ENCODE measurements around the gene ZNF205.

Gene ZNF205

GRCh38 chr16:3158026-3158509 lies 45.7 kb downstream of the ZNF205 start:
- H3K9me2 ChIP-seq (ENCODE audit: low read depth, low read length): no peaks in the 10 kb centered on the region
- H2AFZ ChIP-seq (ENCODE audit: low read length): no peak overlapping the region

GRCh38 chr16:3158510-3159314 lies 46.3 kb downstream of the ZNF205 start:
- Histone ChIP-seq H3K9ac (ENCODE audit: low read length) (peak overlapping the region; percentile 66), H3K4me3 (ENCODE audit: low read depth, low read length, poor library complexity, severe bottlenecking) (peak overlapping the region; percentile 81), H3K9me3 (ENCODE audit: low read length) (no peaks in the 10 kb centered on the region), H4K20me1 (ENCODE audit: insufficient read depth, low read length) (no peaks in the 10 kb centered on the region), H2AFZ (ENCODE audit: low read length) (no peak overlapping the region), H3F3A (ENCODE audit: insufficient read depth, low read length) (peaks cover 8% of the 10 kb centered on the region; the same call in 1 of the 2 replicates), H3K27me3 (ENCODE audit: insufficient read depth, low read length) (no peaks in the 10 kb centered on the region), H3K9me2 (ENCODE audit: low read depth, low read length) (no peaks in the 10 kb centered on the region), H3K36me3 (ENCODE audit: insufficient read depth, low read length) (no peaks in the 10 kb centered on the region), H3K4me2 (ENCODE audit: low read length) (peak overlapping the region; percentile 76), H3K79me2 (ENCODE audit: insufficient read depth, low read length) (no peaks in the 10 kb centered on the region), H3K27ac (ENCODE audit: low read depth, low read length, poor library complexity, severe bottlenecking) (no peak overlapping the region), H3K4me1 (ENCODE audit: insufficient read depth, low read length, severe bottlenecking) (peaks cover 28% of the 10 kb centered on the region)
- no peak for TF ChIP-seq CTCF (IDR thresholded peaks at IDR 0.05; ENCODE audit: low read length)

More at GRCh38 chr16:3158026-3158509, 45.7 kb downstream of the ZNF205 start:
- Histone ChIP-seq H3K27me3 (ENCODE audit: insufficient read depth, low read length) (no peaks in the 10 kb centered on the region), H3K9ac (ENCODE audit: low read length) (peak overlapping the region; percentile 66), H3K79me2 (ENCODE audit: insufficient read depth, low read length) (no peaks in the 10 kb centered on the region), H3K4me2 (ENCODE audit: low read length) (peak overlapping the region; percentile 76), H3K4me3 (ENCODE audit: low read depth, low read length, poor library complexity, severe bottlenecking) (peak overlapping the region; percentile 81), H3F3A (ENCODE audit: insufficient read depth, low read length) (peaks cover 8% of the 10 kb centered on the region; the same call in 1 of the 2 replicates), H4K20me1 (ENCODE audit: insufficient read depth, low read length) (no peaks in the 10 kb centered on the region), H3K9me3 (ENCODE audit: low read length) (no peaks in the 10 kb centered on the region), H3K27ac (ENCODE audit: low read depth, low read length, poor library complexity, severe bottlenecking) (no peak overlapping the region), H3K4me1 (ENCODE audit: insufficient read depth, low read length, severe bottlenecking) (peaks cover 28% of the 10 kb centered on the region), H3K36me3 (ENCODE audit: insufficient read depth, low read length) (no peaks in the 10 kb centered on the region)
- no peak for TF ChIP-seq CTCF (IDR thresholded peaks at IDR 0.05; ENCODE audit: low read length)
- no peak for TF ChIP-seq EZH2 (IDR thresholded peaks at IDR 0.05; ENCODE audit: borderline replicate concordance, low read length)

GRCh38 chr16:3161235-3162018 lies 49.0 kb downstream of the ZNF205 start:
- Histone ChIP-seq H3K9me3 (ENCODE audit: low read length) (no peaks in the 10 kb centered on the region), H2AFZ (ENCODE audit: low read length) (no peak overlapping the region), H3K4me3 (ENCODE audit: low read depth, low read length, poor library complexity, severe bottlenecking) (peak overlapping the region; percentile 40), H3K36me3 (ENCODE audit: insufficient read depth, low read length) (no peaks in the 10 kb centered on the region), H3F3A (ENCODE audit: insufficient read depth, low read length) (no peaks in the 10 kb centered on the region; the same call in 1 of the 2 replicates), H3K9ac (ENCODE audit: low read length) (no peak overlapping the region), H3K4me2 (ENCODE audit: low read length) (peak overlapping the region; percentile 44; the same call in 1 of the 2 replicates), H3K9me2 (ENCODE audit: low read depth, low read length) (no peaks in the 10 kb centered on the region), H3K27me3 (ENCODE audit: insufficient read depth, low read length) (no peaks in the 10 kb centered on the region), H3K79me2 (ENCODE audit: insufficient read depth, low read length) (no peaks in the 10 kb centered on the region), H3K27ac (ENCODE audit: low read depth, low read length, poor library complexity, severe bottlenecking) (no peak overlapping the region), H4K20me1 (ENCODE audit: insufficient read depth, low read length) (no peaks in the 10 kb centered on the region), H3K4me1 (ENCODE audit: insufficient read depth, low read length, severe bottlenecking) (peaks cover 35% of the 10 kb centered on the region)
- TF ChIP-seq CTCF (IDR thresholded peaks at IDR 0.05; ENCODE audit: low read length) (no peak), EZH2 (IDR thresholded peaks at IDR 0.05; ENCODE audit: borderline replicate concordance, low read length) (no peak)
